Loucy (cell line): Measurements from ENCODE around the gene SLC5A12.

ENCODE experiments used
- H2AFZ ChIP-seq: fragments of 200-600 bp; sonication (generic); 2 replicates; pipeline ENCODE4 v1.6.0; 2016; ENCODE audit warnings: antibody characterized with exemption, mild to moderate bottlenecking, low read length, moderate library complexity
- H3F3A ChIP-seq: fragments of 200-600 bp; 2 replicates; pipeline ENCODE4 v1.6.0; 2016; ENCODE audit warnings: antibody characterized with exemption, low read depth, mild to moderate bottlenecking
- H3K27me3 ChIP-seq: fragments of 200-600 bp; sonication (generic); 2 replicates; pipeline ENCODE4 v1.6.1; 2014; ENCODE audit warnings: low read length, mild to moderate bottlenecking; ENCODE audit not compliant: insufficient read depth, poor library complexity, severe bottlenecking
- H3K36me3 ChIP-seq: fragments of 200-600 bp; sonication (generic); 2 replicates; pipeline ENCODE4 v1.6.1; 2016; ENCODE audit warnings: low read length; ENCODE audit not compliant: insufficient read depth
- H3K4me1 ChIP-seq: fragments of 200-600 bp; sonication (generic); 2 replicates; pipeline ENCODE4 v1.5.1; 2014; ENCODE audit warnings: low read length, mild to moderate bottlenecking; ENCODE audit not compliant: insufficient read depth, poor library complexity, severe bottlenecking
- H3K4me2 ChIP-seq: fragments of 200-600 bp; sonication (generic); 2 replicates; pipeline ENCODE4 v1.6.0; 2014; ENCODE audit warnings: antibody characterized with exemption, low read length, low read depth, mild to moderate bottlenecking; ENCODE audit not compliant: poor library complexity, severe bottlenecking
- H3K4me3 ChIP-seq: fragments of 200-600 bp; sonication (generic); 2 replicates; pipeline ENCODE4 v1.5.1; 2014; ENCODE audit warnings: low read length, mild to moderate bottlenecking, mixed read lengths; ENCODE audit not compliant: poor library complexity, severe bottlenecking
- H3K79me2 ChIP-seq: fragments of 200-600 bp; sonication (generic); 2 replicates; pipeline ENCODE4 v1.6.1; 2014; ENCODE audit warnings: low read length; ENCODE audit not compliant: insufficient read depth
- H3K9ac ChIP-seq: fragments of 200-600 bp; sonication (generic); 2 replicates; pipeline ENCODE4 v1.6.0; 2014; ENCODE audit warnings: mild to moderate bottlenecking, low read depth, low read length, moderate library complexity; ENCODE audit not compliant: poor library complexity, severe bottlenecking
- H3K9me2 ChIP-seq: fragments of 200-600 bp; sonication (generic); replicated peaks from 2 replicates; pipeline ENCODE4 v1.6.1; 2016; ENCODE audit warnings: low read depth, low read length, mixed read lengths
- H3K9me3 ChIP-seq: fragments of 200-600 bp; sonication (generic); 2 replicates; pipeline ENCODE4 v1.6.1; 2014; ENCODE audit warnings: mild to moderate bottlenecking, antibody characterized with exemption, low read length, low read depth; ENCODE audit not compliant: insufficient read depth
- H4K20me1 ChIP-seq: fragments of 200-600 bp; sonication (generic); 2 replicates; pipeline ENCODE4 v1.6.0; 2014; ENCODE audit warnings: antibody characterized with exemption, low read length, mild to moderate bottlenecking; ENCODE audit not compliant: insufficient read depth, poor library complexity, severe bottlenecking
- CTCF ChIP-seq: fragments of 200-600 bp; sonication (generic); conservative IDR thresholded peaks from 2 replicates; pipeline ENCODE4 v1.5.1; 2014; ENCODE audit warnings: mild to moderate bottlenecking, antibody characterized with exemption, low read length
- EZH2phosphoT487 ChIP-seq: fragments of 200-600 bp; IDR thresholded peaks from 2 replicates; pipeline ENCODE4 v1.6.1; 2018; ENCODE audit warnings: antibody characterized with exemption, mild to moderate bottlenecking, moderate library complexity, borderline replicate concordance

Gene SLC5A12

GRCh38 chr11:26675233-26675928, 46.5 kb downstream of the SLC5A12 start:
- H3K4me1 ChIP-seq, result peaks cover 12% of the 10 kb centered on the region
- H3K4me3 ChIP-seq, result peak overlapping the region; percentile 41
- H3K9ac ChIP-seq, result no peak overlapping the region
- no peaks in the 10 kb centered on the region for H3K27me3 ChIP-seq
- H3K4me2 ChIP-seq, result peak overlapping the region; percentile 51
- no peaks in the 10 kb centered on the region for H3K79me2 ChIP-seq
- TF ChIP-seq CTCF, result no peak
- TF ChIP-seq EZH2phosphoT487, result no peak
- no peaks in the 10 kb centered on the region for H3F3A ChIP-seq
- no peaks in the 10 kb centered on the region for H3K9me3 ChIP-seq
- H3K9me2 ChIP-seq, result no peaks in the 10 kb centered on the region
- peak overlapping the region; percentile 79 for H2AFZ ChIP-seq
- H3K36me3 ChIP-seq, result no peaks in the 10 kb centered on the region
- no peaks in the 10 kb centered on the region for H4K20me1 ChIP-seq

- Histone ChIP-seq H3K79me2 (no peaks in the 10 kb centered on the region), H3K9me2 (no peaks in the 10 kb centered on the region), H3K9me3 (no peaks in the 10 kb centered on the region), H3K4me1 (no peaks in the 10 kb centered on the region), H3K36me3 (no peaks in the 10 kb centered on the region), H2AFZ (no peak overlapping the region), H4K20me1 (no peaks in the 10 kb centered on the region), H3K9ac (no peak overlapping the region), H3F3A (no peaks in the 10 kb centered on the region), H3K27me3 (no peaks in the 10 kb centered on the region), H3K4me2 (no peak overlapping the region), H3K4me3 (no peak overlapping the region)
- TF ChIP-seq EZH2phosphoT487 (no peak), CTCF (no peak)
These were observed 55.9 kb downstream of the SLC5A12 start for GRCh38 chr11:26665946-26666345.

GRCh38 chr11:26665036-26665435, 56.8 kb downstream of the SLC5A12 start:
- H3K9me3 ChIP-seq, result no peaks in the 10 kb centered on the region
- H3K36me3 ChIP-seq, result no peaks in the 10 kb centered on the region
- no peak overlapping the region for H3K4me3 ChIP-seq
- H3K9me2 ChIP-seq, result no peaks in the 10 kb centered on the region
- H3K4me2 ChIP-seq, result no peak overlapping the region
- H3K27me3 ChIP-seq, result no peaks in the 10 kb centered on the region
- H3K4me1 ChIP-seq, result no peaks in the 10 kb centered on the region
- no peak overlapping the region for H2AFZ ChIP-seq
- TF ChIP-seq CTCF, result no peak
- TF ChIP-seq EZH2phosphoT487, result no peak
- no peaks in the 10 kb centered on the region for H3K79me2 ChIP-seq
- no peaks in the 10 kb centered on the region for H4K20me1 ChIP-seq
- H3F3A ChIP-seq, result no peaks in the 10 kb centered on the region
- H3K9ac ChIP-seq, result no peak overlapping the region
